Measurements from ENCODE around the gene C18orf63. TPM values are rescaled to one million over a fixed set of nuclear protein-coding genes. Genes with fewer than 3 reads are reported as not detected.

C18orf63 gene
- total RNA-seq, 2 donors from 2014 or later: not detected

GRCh38 chr18:74381621-74382295, 66.1 kb downstream of the C18orf63 start:
- DNase-seq (ENCODE audit: low spot score): peak; percentile 55
- H3K4me1 ChIP-seq: peaks cover 0 to 4% of the 10 kb centered on the region in 2 donors

GRCh38 chr18:74382481-74383017, 66.9 kb downstream of the C18orf63 start:
- TF ChIP-seq CTCF (IDR thresholded peaks at IDR 0.05): no peak
- DNase-seq (ENCODE audit: low spot score): peak; percentile 47
- H3K4me1 ChIP-seq: peaks cover 0 to 4% of the 10 kb centered on the region in 2 donors
- H3K36me3 ChIP-seq: no peaks in the 10 kb centered on the region
- no peak overlapping the region for H3K27ac ChIP-seq
- no peak overlapping the region for H3K4me3 ChIP-seq
- no peaks in the 10 kb centered on the region for H3K27me3 ChIP-seq
- H3K9me3 ChIP-seq: no peaks in the 10 kb centered on the region

More at GRCh38 chr18:74381621-74382295, 66.1 kb downstream of the C18orf63 start:
- Histone ChIP-seq H3K27ac (no peak overlapping the region), H3K36me3 (no peaks in the 10 kb centered on the region), H3K27me3 (no peaks in the 10 kb centered on the region), H3K4me3 (no peak overlapping the region), H3K9me3 (no peaks in the 10 kb centered on the region)
- no peak for TF ChIP-seq CTCF (IDR thresholded peaks at IDR 0.05)

GRCh38 chr18:74387383-74387782, 71.7 kb downstream of the C18orf63 start:
- Histone ChIP-seq H3K27ac (no peak overlapping the region), H3K4me3 (no peak overlapping the region), H3K9me3 (no peaks in the 10 kb centered on the region), H3K4me1 (no peaks in the 10 kb centered on the region), H3K27me3 (no peaks in the 10 kb centered on the region), H3K36me3 (no peaks in the 10 kb centered on the region)
- DNase-seq (ENCODE audit: low spot score): peak; percentile 55
- TF ChIP-seq CTCF (IDR thresholded peaks at IDR 0.05): no peak

- DNase-seq (ENCODE audit: low spot score): no peak
- Histone ChIP-seq H3K27me3 (no peaks in the 10 kb centered on the region), H3K36me3 (no peaks in the 10 kb centered on the region), H3K4me3 (no peak overlapping the region), H3K4me1 (no peaks in the 10 kb centered on the region), H3K9me3 (no peaks in the 10 kb centered on the region), H3K27ac (no peak overlapping the region)
- no peak for TF ChIP-seq CTCF (IDR thresholded peaks at IDR 0.05)
These were observed 72.6 kb downstream of the C18orf63 start for GRCh38 chr18:74388227-74388626.

GRCh38 chr18:74389171-74389927, 73.7 kb downstream of the C18orf63 start:
- Histone ChIP-seq H3K36me3 (no peaks in the 10 kb centered on the region), H3K4me1 (no peaks in the 10 kb centered on the region), H3K27me3 (no peaks in the 10 kb centered on the region), H3K27ac (no peak overlapping the region), H3K4me3 (no peak overlapping the region), H3K9me3 (no peaks in the 10 kb centered on the region)
- no peak for TF ChIP-seq CTCF (IDR thresholded peaks at IDR 0.05)
- DNase-seq (ENCODE audit: low spot score): no peak

Data from right atrium auricular region (tissue), 2 donors.